Thoracic aorta (tissue), 2 donors: ENCODE measurements around the gene NEU2. TPM values are rescaled to one million over a fixed set of nuclear protein-coding genes. Genes with fewer than 3 reads are reported as not detected.
A peak's percentile ranks its signal among the peaks of the same experiment; 100 is the strongest.
"Not testable (repeated sequence)": the region's sequence is repeated elsewhere in the genome, so short reads cannot be mapped to it uniquely, and the experiment has no call there.

Experiments
- ATAC-seq: fragments of 150-250 bp; one replicate; pipeline ENCODE4 v1.8.0; 2017; ENCODE audit warnings: low read depth; ENCODE audit not compliant: insufficient number of reproducible peaks, low FRiP score
- DNase-seq: peaks from one replicate; pipeline ENCODE4 v3.0.0-alpha.2; 2020; ENCODE audit warnings: low spot score
- H3K27ac ChIP-seq, 2 donors: fragments of 200-600 bp; sonication (generic); 1 replicate in 1 of 2; 2 replicates in 1 of 2; pipeline ENCODE4 v1.5.1; 2016; ENCODE audit warnings: mild to moderate bottlenecking in 2 of 2, moderate library complexity in 2 of 2
- H3K27me3 ChIP-seq: fragments of 200-600 bp; sonication (generic); replicated peaks from 2 replicates; pipeline ENCODE4 v1.6.0; 2016; ENCODE audit warnings: mild to moderate bottlenecking; ENCODE audit not compliant: insufficient read depth
- H3K36me3 ChIP-seq: fragments of 200-600 bp; sonication (generic); one replicate; pipeline ENCODE4 v1.5.1; 2016
- H3K4me1 ChIP-seq, 2 donors: fragments of 200-600 bp; sonication (generic); 1 replicate in 1 of 2; 2 replicates in 1 of 2; pipeline versions ENCODE4 v1.5.1 to v1.6.0; 2016; ENCODE audit warnings: low read depth in 2 of 2, mild to moderate bottlenecking in 1 of 2; ENCODE audit not compliant: control insufficient read depth in 1 of 2
- H3K4me3 ChIP-seq: fragments of 200-600 bp; sonication (generic); 2 replicates; pipeline ENCODE4 v1.5.1; 2016; ENCODE audit warnings: mild to moderate bottlenecking
- H3K9me3 ChIP-seq: fragments of 200-600 bp; sonication (generic); 2 replicates; pipeline ENCODE4 v1.5.1; 2016
- CTCF ChIP-seq: fragments of 200-600 bp; sonication (generic); IDR thresholded peaks from one replicate; pipeline ENCODE4 v1.5.1; 2019; ENCODE audit warnings: antibody characterized with exemption
- total RNA-seq, 2 donors: library from RNA; depleted of rRNA; stranded (reverse); fragments of >200 nt; gene quantifications; one replicate each; pipeline versions ENCODE4 v1.1.0 to v1.2.3, GENCODE V29; 2016

NEU2 gene
- total RNA-seq, 2 donors from 2014 or later = not detected

GRCh38 chr2:233047667-233048066 is 15.2 kb downstream of the NEU2 start:
- TF ChIP-seq CTCF = no peak
- Histone ChIP-seq H3K4me3 (no peak overlapping the region), H3K27me3 (no peaks in the 10 kb centered on the region), H3K9me3 (no peaks in the 10 kb centered on the region), H3K36me3 (no peaks in the 10 kb centered on the region), H3K4me1 (no peaks in the 10 kb centered on the region), H3K27ac (no peak overlapping the region)
- DNase-seq (no peak), ATAC-seq (no peak)

GRCh38 chr2:233048569-233049193 is 16.2 kb downstream of the NEU2 start:
- Histone ChIP-seq H3K4me1 (peaks cover 0 to under 1% of the 10 kb centered on the region in 2 donors), H3K27me3 (no peaks in the 10 kb centered on the region), H3K4me3 (no peak overlapping the region), H3K9me3 (no peaks in the 10 kb centered on the region), H3K36me3 (no peaks in the 10 kb centered on the region), H3K27ac (no peak overlapping the region)
- no peak for TF ChIP-seq CTCF
- DNase-seq (no peak), ATAC-seq (no peak)

GRCh38 chr2:233049194-233049761 is 16.8 kb downstream of the NEU2 start:
- Histone ChIP-seq H3K4me1 (peaks cover 0 to 5% of the 10 kb centered on the region in 2 donors), H3K9me3 (no peaks in the 10 kb centered on the region), H3K27ac (no peak overlapping the region), H3K4me3 (no peak overlapping the region), H3K27me3 (no peaks in the 10 kb centered on the region), H3K36me3 (no peaks in the 10 kb centered on the region)
- ATAC-seq (no peak), DNase-seq (no peak)
- TF ChIP-seq CTCF = no peak

- Histone ChIP-seq H3K27ac (no peak overlapping the region), H3K27me3 (no peaks in the 10 kb centered on the region), H3K36me3 (no peaks in the 10 kb centered on the region), H3K4me1 (peaks cover 0 to 5% of the 10 kb centered on the region in 2 donors), H3K4me3 (peak overlapping the region; percentile 10), H3K9me3 (no peaks in the 10 kb centered on the region)
- ATAC-seq (no peak), DNase-seq (no peak)
- no peak for TF ChIP-seq CTCF
Measured at GRCh38 chr2:233051241-233052149, 19.0 kb downstream of the NEU2 start.

- not testable (repeated sequence) for H3K4me3 ChIP-seq, DNase-seq, H3K9me3 ChIP-seq, H3K36me3 ChIP-seq, H3K4me1 ChIP-seq, H3K27me3 ChIP-seq, H3K27ac ChIP-seq, ATAC-seq
Measured at GRCh38 chr2:233052517-233052916, 20.0 kb downstream of the NEU2 start.
